ENCODE results near the gene SLC16A2.
"Not testable (repeated sequence)": the region's sequence is repeated elsewhere in the genome, so short reads cannot be mapped to it uniquely, and the experiment has no call there.

Gene SLC16A2

DNA sequence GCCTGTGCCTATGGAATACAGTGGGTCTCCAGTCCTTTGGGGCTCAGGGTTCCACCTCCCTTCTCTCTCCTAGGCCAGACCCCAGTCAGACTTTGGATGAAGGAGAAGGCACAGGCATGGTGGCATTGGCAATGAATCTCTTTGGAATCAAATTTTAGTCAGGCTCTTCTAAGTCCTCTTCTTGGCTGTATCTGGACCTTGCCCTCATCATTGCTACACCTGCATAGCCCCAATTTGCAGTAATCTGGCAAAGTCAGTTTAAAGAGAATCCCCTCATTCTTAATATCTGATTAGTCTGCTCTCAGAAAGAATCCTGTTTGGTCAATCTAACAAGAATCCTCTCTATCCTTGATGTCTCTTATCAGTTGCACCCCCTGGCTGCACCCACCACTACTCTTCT lies 77.6 kb downstream of the SLC16A2 start:
- in situ Hi-C loops (cut with MboI; ENCODE audit: low pct_unique_long_range_greater_than_20kb, low sequenced_read_pairs), result no loop called here
- DNase-seq, result no peak

DNA sequence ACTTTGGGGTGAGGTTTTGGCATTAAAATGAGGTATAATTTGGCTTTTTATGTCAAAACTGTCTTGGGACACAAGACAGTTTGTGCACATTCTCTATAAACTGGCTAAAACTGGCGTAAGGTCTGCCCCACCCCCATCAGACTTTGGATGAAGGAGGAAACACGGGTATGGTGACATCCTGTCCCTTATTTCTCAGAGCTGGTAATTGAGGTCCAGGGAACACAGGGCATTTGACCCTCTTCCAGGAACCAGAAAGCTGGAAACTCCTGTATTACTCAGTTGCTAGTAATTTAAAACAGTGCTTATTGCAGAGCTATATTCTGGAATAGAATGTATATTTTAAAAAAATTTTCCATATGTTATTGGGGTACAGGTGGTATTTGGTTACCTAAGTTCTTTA lies 78.8 kb downstream of the SLC16A2 start:
- DNase-seq, result no peak
- in situ Hi-C loops (cut with MboI; ENCODE audit: low pct_unique_long_range_greater_than_20kb, low sequenced_read_pairs), result no loop called here

DNA sequence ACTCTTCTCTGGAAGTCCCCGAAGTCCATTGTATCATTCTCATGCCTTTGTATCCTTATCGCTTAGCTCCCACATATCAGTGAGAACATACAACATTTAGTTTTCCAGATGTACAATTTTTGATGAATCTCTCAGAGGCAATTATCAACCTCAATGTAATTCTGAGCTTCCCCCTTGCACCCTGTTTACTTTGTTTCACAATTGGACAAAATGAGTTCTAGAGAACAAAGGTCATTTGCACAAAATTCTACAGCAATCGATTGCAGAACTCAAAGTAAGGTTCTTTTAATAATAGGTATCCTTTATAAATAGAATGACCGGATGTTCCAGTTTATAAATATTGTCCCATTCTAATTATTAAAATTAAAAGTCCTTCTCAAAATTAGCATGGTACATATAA lies 79.3 kb downstream of the SLC16A2 start:
- DNase-seq, result no peak
- in situ Hi-C loops (cut with MboI; ENCODE audit: low pct_unique_long_range_greater_than_20kb, low sequenced_read_pairs), result no loop called here

DNA sequence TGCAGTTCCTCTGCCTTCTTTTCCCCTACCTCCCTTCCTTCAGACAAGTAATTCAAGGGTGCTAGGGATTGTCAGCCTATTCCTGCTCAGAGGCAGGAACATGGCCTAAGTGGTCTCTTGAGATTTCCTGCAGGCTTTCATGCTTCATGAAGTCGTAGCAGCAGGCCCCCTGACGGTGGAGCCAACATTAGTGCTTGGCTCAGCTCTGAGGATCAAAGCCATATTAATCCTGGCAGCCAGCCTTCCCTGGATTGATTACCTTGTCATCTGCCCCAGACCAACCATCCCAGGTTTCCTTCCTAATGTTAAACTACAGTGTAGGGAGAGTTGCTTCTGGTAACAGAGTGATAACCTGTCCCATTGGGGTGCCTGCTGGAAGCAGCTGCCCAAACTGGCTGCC lies 84.1 kb downstream of the SLC16A2 start:
- no peak for DNase-seq
- in situ Hi-C loops (cut with MboI; ENCODE audit: low pct_unique_long_range_greater_than_20kb, low sequenced_read_pairs), result no loop called here

DNA sequence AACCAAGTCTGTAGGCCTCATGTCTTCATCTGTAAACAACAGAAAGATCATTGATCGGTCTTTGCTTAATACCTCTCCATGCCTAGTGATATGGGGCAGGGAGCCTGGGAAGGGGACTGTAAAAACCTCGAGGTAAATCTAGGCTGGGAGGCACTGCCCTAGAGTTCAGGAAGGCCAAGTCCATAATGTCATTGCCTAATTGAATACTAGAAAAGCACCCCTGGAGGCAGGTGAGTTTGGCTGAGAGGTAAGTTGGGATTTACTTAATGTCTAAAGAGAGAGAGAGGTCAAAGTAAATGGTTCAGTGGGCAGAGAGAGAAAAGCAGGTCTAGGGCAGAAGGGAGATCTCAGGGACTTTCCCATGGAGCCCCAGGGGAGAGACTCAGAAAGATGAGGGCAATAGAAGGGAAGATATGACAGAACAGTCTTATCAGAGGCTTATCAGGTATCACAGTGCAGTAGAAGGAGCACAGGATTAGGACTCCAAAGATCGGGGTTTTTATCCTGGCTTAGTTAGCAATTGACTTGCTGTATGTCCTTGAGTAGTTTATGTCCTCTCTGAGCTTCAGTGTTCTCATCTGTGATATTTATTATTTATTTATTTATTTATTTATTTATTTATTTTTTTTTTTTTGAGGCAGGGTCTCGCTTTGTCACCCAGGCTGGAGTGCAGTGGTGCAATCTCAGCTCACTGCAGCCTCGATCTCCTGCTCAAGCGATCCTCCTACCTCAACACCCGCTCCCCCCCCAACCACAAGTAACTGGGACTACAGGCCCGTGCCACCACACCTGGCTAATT lies 85.2 kb downstream of the SLC16A2 start:
- DNase-seq, result no peak
- in situ Hi-C loops (cut with MboI; ENCODE audit: low pct_unique_long_range_greater_than_20kb, low sequenced_read_pairs), result no loop called here

DNA sequence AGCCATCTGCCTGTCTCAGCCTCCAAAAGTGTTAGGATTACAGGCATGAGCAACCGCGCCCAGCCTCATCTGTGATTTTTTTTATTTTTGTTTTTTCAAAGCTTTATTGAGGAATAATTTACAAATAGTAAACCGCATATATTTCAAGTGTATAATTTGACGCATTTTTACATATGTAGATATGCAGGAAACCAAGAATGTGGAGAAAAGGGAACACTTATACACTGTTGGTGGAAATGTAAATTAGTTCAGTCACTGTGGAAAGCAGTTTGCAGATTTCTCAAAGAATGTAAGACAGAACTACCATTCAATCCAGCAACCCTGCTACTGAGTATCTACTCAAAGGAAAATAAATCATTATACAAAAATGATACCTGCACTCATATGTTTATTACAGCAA lies 85.9 kb downstream of the SLC16A2 start:
- no peak for DNase-seq
- in situ Hi-C loops (cut with MboI; ENCODE audit: low pct_unique_long_range_greater_than_20kb, low sequenced_read_pairs), result no loop called here

DNA sequence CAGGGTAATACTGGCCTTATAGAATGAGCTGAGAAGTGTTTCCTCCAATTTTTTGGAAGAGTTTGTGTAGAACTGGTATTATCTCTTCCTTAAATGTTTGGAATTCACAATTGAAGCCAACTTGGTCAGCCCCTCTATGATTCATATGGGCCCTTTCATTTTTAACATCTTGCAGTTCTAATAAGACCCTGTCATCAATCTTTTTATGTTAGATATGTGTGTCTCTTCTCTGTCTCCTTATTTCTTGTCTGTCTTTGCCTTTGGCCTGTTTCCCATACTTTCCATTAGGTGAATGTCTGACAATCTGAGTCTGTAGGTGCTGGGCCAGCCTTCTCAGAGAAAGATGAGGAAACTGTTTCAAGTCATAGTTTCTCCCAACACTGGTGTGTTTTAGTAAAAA lies 88.7 kb downstream of the SLC16A2 start:
- DNase-seq, result no peak
- in situ Hi-C loops (cut with MboI; ENCODE audit: low pct_unique_long_range_greater_than_20kb, low sequenced_read_pairs), result no loop called here

DNA sequence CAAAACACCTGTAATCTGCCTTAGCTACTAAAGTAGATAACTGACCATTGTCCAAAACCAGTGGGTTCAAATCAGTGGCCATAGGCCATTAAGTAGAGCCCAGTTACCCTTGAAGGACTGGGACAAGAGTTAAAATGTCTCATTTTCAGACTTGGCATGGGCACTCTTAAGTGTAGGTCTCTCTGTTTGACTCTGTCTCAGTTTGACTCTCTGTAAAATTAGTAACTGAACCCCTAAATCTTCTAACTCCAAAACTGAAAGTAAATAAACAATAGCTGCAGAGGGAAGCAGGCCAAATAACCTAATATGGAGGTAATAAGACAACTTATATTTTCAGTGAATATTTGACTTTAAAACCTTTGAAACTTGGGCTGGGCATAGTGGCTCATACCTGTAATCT lies 89.1 kb downstream of the SLC16A2 start:
- DNase-seq, result no peak
- in situ Hi-C loops (cut with MboI; ENCODE audit: low pct_unique_long_range_greater_than_20kb, low sequenced_read_pairs), result no loop called here

DNA sequence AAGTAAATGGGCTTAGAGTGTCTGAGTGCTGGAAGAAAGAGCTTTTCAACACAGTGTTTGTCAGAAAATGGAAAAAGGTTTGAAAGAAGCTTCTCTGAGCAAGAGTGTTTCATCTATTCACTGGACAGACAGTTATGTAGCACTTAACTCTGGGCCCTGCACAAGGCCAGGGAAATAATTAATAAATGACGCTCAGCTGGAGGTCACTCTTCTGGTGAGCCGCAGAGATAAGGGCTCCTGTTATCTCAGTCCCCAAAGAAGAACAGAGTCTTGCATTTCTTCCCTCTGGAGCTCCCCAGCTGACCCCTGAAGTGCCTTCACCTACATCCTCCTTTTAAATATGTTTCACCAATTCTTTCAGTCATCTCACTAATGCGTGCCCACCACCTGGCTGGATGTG lies 90.4 kb downstream of the SLC16A2 start:
- DNase-seq, result no peak
- in situ Hi-C loops (cut with MboI; ENCODE audit: low pct_unique_long_range_greater_than_20kb, low sequenced_read_pairs), result no loop called here

DNA sequence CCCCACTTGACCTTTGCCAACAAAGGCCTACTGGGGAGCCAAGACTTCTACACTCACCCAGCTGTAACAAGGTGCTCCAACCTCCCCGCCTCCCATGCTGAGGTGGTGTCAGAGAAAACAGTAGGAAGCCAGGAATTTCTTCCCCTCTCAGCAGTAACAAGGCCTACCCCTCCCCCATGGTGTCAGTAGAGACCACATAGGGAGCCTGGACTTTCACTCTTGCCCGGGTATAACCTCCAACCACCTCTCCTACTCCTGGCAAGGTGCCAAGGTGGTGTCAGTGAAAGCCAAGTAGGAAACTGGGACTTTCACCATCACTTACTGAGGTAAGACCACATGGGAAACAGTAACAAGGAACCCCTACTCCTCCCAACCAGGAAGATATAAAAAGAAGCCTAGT lies 93.1 kb downstream of the SLC16A2 start:
- DNase-seq, result no peak
- in situ Hi-C loops (cut with MboI; ENCODE audit: low pct_unique_long_range_greater_than_20kb, low sequenced_read_pairs), result no loop called here

DNA sequence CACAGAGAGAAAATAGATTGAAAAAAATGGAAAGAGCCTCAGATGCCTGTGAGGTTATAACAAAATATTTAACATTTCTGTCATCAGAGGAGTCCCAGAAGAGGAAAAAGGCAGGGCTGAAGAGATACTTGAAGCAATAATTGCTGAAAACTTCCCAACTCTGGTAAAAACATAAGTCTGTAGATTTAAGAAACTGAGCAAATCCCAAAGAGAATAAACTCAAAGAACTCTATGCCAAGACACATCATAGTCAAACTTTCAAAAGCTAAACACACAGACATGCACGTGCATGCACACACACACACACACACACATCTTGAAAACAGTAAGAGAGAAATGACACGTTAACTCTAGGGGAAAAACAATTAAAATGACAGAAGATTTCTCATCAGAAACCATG lies 94.1 kb downstream of the SLC16A2 start:
- no peak for DNase-seq
- in situ Hi-C loops (cut with MboI; ENCODE audit: low pct_unique_long_range_greater_than_20kb, low sequenced_read_pairs), result no loop called here

DNA sequence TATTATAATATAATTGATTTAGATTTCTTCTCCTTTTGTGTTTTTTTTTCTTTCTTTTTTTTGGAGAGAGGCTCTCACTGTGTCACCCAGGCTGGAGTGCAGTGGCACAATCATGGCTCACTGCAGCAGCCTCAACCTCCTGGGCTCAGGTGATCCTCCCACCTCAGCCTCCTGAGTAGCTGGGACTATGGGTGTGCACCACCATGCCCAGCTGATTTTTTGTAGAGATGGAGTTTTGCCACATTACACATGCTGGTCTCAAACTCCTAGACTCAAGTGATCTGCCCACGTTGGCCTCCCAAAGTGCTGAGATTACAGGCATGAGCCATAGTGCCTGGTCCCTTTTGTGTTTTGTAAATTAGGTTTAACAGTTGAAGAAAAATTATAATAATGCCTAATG lies 94.7 kb downstream of the SLC16A2 start:
- in situ Hi-C loops (cut with MboI; ENCODE audit: low pct_unique_long_range_greater_than_20kb, low sequenced_read_pairs); DNase-seq: not testable (repeated sequence)

DNA sequence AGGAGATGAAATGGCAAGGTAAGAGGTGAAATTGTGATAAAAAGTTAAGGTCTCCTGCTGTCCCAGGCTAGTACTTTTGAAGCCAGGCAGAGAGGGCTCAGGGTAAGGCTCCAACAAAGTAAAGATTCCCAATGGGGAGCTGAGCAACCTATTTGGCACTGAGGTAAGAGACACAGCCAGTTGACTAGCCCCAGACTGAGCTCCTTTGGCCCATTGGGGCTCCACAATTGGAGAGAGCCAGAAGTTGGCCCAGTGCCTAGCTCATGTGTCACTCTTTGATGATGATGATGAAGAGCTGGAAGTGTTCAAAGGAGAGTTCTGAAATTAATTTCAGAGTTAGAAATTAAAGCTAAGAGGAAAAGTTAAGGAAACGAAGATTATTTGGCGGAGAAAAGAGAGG lies 98.6 kb downstream of the SLC16A2 start:
- in situ Hi-C loops (cut with MboI; ENCODE audit: low pct_unique_long_range_greater_than_20kb, low sequenced_read_pairs), result no loop called here
- DNase-seq, result no peak

DNA sequence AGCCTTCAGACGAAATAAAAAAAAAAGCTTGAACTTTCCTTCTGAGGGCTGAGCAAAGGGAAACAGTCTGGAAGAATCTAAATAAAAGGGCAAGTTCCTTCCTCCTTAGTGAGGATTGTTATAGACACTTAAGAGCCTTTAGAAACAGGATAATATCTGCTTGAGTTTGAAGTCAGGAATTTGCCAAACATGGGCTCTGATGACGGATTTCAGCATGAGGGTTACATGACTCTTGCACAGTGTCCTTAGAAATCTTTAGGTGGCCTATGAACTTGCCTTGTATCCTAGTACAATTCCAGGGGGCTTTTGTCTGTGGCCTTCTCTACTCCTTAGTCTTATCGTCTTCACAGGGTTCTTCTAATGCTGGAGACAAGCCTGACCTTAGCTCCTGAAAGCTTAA lies 99.0 kb downstream of the SLC16A2 start:
- in situ Hi-C loops (cut with MboI; ENCODE audit: low pct_unique_long_range_greater_than_20kb, low sequenced_read_pairs), result no loop called here
- DNase-seq, result no peak

DNA sequence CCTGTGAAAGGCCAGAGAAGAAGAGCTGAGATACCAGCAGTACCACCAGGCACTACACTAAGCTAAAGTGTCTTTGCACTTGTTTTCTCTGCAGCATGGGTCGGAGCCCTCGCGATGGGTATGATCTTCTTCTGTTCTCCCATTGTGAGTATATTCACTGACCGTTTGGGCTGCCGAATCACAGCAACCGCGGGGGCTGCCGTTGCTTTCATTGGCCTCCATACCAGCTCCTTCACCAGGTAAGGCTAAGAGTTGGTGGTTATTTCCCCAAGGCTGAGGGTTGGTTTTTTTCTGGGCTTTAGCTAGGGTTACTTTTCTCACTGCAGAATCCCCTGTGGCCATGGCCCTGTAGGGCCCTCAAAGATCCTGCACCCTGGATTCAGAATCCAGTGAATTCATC lies 99.6 kb downstream of the SLC16A2 start:
- DNase-seq, result no peak
- in situ Hi-C loops (cut with MboI; ENCODE audit: low pct_unique_long_range_greater_than_20kb, low sequenced_read_pairs), result no loop called here

DNA sequence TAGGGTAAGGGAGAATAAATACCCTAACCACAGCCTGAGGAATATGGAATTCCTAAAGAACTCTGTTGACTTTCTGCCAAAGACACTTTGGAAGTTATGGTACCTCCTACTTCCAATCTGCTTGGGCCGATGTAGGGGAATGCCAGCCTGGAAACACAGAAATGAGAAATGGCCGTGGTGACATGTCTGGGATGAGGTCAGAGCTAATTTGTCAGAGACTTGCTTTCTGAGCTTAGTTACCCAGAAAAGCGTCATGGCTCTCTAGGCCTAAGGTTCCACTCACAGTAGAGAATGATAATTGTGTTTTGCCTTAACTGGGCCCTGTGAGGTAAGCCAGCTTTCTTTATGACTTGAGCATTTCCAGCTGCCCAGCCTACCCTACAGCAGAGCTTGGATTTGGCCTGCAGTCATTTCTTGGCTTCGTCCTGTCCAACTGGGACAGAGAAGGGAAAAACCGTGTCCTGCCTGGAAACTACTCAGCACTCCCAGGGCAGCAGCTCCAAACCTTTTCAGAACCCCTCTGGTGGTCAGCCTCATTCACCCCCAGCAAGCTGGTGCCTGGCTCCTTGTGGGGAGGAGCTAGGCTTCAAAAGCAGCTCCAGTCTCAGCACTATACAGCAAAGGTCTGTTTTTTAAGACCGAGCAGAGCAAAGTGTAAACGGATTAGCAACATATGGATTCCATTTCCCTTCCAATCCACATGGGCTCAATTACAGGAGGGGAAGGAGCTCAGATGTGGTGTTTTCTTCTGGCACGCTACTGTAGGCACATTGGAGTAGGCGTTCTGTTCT lies 100.9 kb downstream of the SLC16A2 start:
- DNase-seq, result no peak
- in situ Hi-C loops (cut with MboI; ENCODE audit: low pct_unique_long_range_greater_than_20kb, low sequenced_read_pairs), result no loop called here

DNA sequence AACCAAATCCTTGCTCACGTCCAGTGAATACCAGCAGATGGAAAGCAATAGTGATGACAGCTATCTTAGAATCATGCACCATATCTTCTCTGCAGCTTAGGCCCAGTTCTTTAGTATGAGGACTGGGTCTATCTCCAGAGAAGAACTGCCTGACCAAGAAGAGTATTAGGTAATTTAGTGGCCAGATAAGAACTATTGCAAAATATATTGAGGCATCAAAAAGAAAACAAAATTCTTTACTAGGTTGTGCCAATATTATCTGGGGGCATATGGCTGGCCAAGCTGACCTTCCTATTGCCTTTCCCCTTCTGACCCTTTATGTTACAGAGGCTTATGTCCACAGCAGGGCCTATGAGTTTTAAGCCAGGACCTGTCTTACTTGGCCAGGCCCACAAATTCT lies 101.9 kb downstream of the SLC16A2 start:
- in situ Hi-C loops (cut with MboI; ENCODE audit: low pct_unique_long_range_greater_than_20kb, low sequenced_read_pairs), result no loop called here
- no peak for DNase-seq

DNA sequence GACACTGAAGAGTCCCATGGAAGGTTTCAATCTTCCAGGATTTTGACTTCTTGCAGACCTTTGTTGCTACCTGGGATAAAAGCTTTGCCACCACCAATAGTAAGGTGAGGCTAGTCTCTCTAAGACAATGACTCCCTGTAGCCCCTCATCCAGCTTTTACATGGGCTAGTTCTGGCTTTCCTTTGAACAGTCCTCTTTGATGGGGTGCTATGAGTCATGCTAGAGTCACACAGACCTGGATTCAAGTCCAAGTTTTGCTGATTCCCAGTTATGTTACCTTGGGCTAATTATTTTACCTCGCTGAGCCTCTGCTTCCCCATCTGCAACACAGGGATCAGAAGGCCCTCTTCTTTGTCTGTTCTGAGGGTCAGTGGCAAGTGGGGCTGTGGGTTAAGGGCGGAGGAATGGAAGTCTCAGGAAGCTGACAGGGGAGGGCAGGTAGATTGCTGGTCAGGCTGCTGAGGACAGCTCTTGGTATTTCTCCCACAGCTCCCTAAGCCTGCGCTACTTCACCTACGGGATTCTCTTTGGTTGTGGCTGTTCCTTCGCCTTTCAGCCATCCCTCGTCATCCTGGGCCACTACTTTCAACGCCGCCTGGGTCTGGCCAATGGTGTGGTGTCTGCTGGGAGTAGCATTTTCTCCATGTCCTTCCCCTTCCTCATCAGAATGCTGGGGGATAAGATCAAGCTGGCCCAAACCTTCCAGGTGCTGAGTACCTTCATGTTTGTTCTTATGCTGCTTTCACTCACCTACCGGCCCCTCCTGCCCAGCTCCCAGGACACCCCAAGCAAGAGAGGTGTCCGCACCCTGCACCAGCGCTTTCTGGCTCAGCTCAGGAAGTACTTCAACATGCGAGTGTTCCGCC lies 102.8 kb downstream of the SLC16A2 start:
- no peak for DNase-seq
- in situ Hi-C loops (cut with MboI; ENCODE audit: low pct_unique_long_range_greater_than_20kb, low sequenced_read_pairs), result no loop called here

DNA sequence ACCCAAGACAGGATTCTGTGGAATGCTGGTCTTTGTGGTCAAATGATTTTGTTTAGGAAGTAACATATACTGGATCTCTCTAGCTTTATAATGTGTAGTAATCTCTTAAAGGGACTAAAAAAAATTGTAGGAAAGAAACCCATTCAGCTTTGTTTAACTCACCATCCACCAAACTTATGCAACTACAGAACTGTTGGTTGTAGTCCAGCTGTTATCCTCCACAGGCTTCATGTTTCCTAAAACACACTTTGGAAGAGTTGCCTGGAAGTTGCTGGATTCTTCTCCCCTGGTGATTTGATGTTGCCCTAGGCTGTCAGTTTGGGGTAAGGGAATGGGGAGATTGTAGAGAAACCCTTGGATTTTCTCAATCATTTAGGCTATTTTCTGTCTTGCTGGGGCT lies 103.8 kb downstream of the SLC16A2 start:
- no peak for DNase-seq
- in situ Hi-C loops (cut with MboI; ENCODE audit: low pct_unique_long_range_greater_than_20kb, low sequenced_read_pairs), result no loop called here

DNA sequence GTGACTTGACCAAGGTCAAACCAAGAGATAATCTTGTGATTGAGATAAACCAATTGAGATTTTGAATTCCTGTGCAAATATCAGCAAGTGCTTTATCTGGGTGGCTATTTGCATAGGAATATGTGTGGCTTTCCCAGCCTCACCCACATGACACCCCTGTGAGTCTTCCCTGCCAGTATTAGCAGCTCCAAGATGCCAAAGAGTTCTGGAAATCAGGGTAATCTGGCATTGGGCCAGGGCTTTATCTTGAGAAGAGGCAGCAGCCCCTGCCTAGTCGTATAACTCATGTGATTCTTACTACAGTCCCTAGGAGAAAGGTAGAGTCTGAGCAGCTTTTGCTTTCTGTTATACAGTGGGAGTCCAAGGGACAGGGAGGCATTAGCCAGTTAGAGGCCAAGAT lies 105.5 kb downstream of the SLC16A2 start:
- no peak for DNase-seq
- in situ Hi-C loops (cut with MboI; ENCODE audit: low pct_unique_long_range_greater_than_20kb, low sequenced_read_pairs), result no loop called here

All from KBM-7 (cell line).